Stimulated activated naive CD8-positive, alpha-beta T cell treated with anti-CD3 and anti-CD28 coated beads, Interleukin-15, amount 100 ng/mL, for 72 hours (primary cell): ENCODE results near the gene THUMPD2.
"Not testable (repeated sequence)": the region's sequence is repeated elsewhere in the genome, so short reads cannot be mapped to it uniquely, and the experiment has no call there.

Experiments
- ATAC-seq: fragments of 150-1000 bp; cut with Tn5 transposase; 2 replicates; pipeline ENCODE4 v1.10.0; 2021; ENCODE audit warnings: mild to moderate bottlenecking, moderate library complexity
- DNase-seq, 2 donors: peaks; one replicate each; pipeline ENCODE4 v3.0.0; 2021 to 2022
- H3K27ac Mint-ChIP-seq, 2 donors: one replicate each; pipeline ENCODE4 v1.8.0; 2022; ENCODE audit warnings: mild to moderate bottlenecking in 2 of 2, mixed read lengths in 2 of 2, moderate library complexity in 2 of 2
- H3K27me3 Mint-ChIP-seq: one replicate; pipeline ENCODE4 v1.8.0; 2022; ENCODE audit warnings: mixed read lengths
- H3K4me1 Mint-ChIP-seq: one replicate; pipeline ENCODE4 v1.8.0; 2022; ENCODE audit warnings: mild to moderate bottlenecking, mixed read lengths
- H3K4me3 Mint-ChIP-seq, 2 donors: one replicate each; pipeline ENCODE4 v1.8.0; 2022; ENCODE audit warnings: mild to moderate bottlenecking in 2 of 2, mixed read lengths in 2 of 2, moderate library complexity in 1 of 2
- H3K9me3 Mint-ChIP-seq, 2 donors: one replicate each; pipeline ENCODE4 v1.8.0; 2022; ENCODE audit warnings: mixed read lengths in 2 of 2

The THUMPD2 gene, protein sequence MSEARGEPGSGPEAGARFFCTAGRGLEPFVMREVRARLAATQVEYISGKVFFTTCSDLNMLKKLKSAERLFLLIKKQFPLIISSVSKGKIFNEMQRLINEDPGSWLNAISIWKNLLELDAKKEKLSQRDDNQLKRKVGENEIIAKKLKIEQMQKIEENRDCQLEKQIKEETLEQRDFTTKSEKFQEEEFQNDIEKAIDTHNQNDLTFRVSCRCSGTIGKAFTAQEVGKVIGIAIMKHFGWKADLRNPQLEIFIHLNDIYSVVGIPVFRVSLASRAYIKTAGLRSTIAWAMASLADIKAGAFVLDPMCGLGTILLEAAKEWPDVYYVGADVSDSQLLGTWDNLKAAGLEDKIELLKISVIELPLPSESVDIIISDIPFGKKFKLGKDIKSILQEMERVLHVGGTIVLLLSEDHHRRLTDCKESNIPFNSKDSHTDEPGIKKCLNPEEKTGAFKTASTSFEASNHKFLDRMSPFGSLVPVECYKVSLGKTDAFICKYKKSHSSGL

GRCh38 chr2:39778775-39779340 is at the start of gene THUMPD2:
Gene THUMPD2, minus strand, starts transcription at chr2:39779258. Its CDS starts 19 bp downstream, at chr2:39779239.
- DNase-seq = peak; percentile 66 to 76
- Mint-ChIP-seq H3K27ac (peak within 1 kb of the TSS; percentile 97 to 98), H3K9me3 (no peaks in the 10 kb centered on the region), H3K27me3 (no peaks in the 10 kb centered on the region), H3K4me3 (peak within 1 kb of the TSS; percentile 90 to 92), H3K4me1 (peaks cover 63% of the 10 kb centered on the region)
- ATAC-seq = peak; percentile 88

GRCh38 chr2:39821871-39822270 is 42.8 kb upstream of the THUMPD2 start:
- Mint-ChIP-seq H3K4me3 (no peak overlapping the region), H3K4me1 (no peaks in the 10 kb centered on the region), H3K9me3 (no peaks in the 10 kb centered on the region), H3K27ac (no peak overlapping the region), H3K27me3 (peaks cover 1% of the 10 kb centered on the region)
- no peak for ATAC-seq
- no peak for DNase-seq

DNA sequence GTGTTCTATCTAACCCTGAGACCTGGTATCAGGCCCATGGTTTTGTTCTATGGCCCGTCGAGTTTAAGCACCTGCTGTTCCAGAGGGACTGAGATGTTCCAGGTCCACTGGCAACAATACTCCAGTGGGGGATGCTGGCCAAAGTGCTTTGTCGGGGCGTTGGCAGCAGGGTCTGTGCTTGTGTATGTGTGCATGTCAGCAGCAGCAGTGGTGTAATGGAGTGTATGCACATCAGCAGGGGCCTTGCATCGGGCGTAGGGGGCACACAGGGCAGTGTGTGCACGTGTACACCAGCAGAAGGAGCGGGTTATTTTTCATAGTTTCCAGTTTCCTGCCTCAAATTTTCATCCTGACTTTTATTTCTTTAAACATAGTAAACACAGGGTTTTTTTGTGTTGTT is 37.8 kb upstream of the THUMPD2 start:
- peaks cover 4 to 13% of the 10 kb centered on the region in 2 donors for H3K9me3 Mint-ChIP-seq
- peak overlapping the region in 1 of 2 donors; percentile 13 for H3K27ac Mint-ChIP-seq
- ATAC-seq (no peak), DNase-seq (no peak)
- peaks cover 6% of the 10 kb centered on the region for H3K27me3 Mint-ChIP-seq
- H3K4me3 Mint-ChIP-seq = no peak overlapping the region
- H3K4me1 Mint-ChIP-seq = no peaks in the 10 kb centered on the region

DNA sequence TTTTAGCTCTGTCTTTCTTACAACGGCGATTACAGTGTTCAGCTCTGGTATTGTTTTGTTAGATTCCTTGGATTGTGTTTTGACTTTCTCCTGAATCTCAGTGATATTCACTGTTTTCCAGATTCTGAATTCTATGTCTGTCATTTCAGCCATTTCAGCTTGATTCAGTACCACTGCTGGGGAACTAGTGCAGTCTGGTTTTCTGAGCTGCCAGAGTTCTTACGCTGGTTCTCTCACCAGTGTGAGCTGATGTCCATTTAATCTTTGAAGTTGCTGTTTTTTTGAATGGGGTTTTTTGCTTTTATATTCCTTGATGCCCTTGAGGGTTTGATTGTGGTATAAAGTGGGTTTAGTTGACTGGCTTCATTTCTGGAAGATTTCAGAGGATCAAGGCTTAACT is 37.4 kb upstream of the THUMPD2 start:
- ATAC-seq = no peak
- peaks cover 6% of the 10 kb centered on the region for H3K27me3 Mint-ChIP-seq

DNA sequence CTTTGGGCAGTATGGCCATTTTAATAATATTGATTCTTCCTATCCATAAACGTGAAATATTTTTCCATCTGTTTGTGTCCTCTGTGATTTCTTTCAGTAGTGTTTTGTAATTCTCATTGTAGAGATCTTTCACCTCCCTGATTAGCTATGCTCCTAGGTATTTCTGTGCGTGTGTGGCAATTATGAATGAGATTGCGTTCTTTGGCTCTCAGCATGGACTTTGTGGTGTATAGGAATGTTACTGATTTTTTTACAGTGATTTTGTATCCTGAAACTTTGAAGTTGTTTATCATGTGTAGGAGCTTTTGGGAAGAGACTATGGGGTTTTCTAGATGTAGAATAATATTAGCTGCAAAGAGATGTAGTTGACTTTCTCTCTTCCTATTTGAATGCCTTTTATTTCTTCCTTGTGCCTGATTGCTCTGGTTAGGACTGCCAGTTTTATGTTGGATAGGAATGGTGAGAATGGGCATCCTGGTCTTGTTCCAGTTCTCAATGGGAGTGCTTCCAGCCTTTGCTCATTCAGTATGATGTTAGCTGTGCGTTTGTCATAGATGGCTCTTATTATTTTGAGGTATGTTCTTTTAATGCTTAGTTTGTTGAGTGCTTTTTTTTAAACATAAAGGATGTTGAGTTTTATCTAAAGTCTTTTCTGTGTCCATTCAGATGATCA is 27.0 kb upstream of the THUMPD2 start:
- Mint-ChIP-seq H3K9me3 (peaks cover 29 to 30% of the 10 kb centered on the region in 2 donors), H3K4me1 (no peaks in the 10 kb centered on the region), H3K27ac (no peak overlapping the region), H3K4me3 (no peak overlapping the region), H3K27me3 (no peaks in the 10 kb centered on the region)
- no peak for DNase-seq
- no peak for ATAC-seq

More for the DNA sequence above, 37.4 kb upstream of the THUMPD2 start:
- Mint-ChIP-seq H3K4me1 (no peaks in the 10 kb centered on the region), H3K27ac (peak overlapping the region in 1 of 2 donors; percentile 13), H3K4me3 (no peak overlapping the region), H3K9me3 (peaks cover 5 to 15% of the 10 kb centered on the region in 2 donors)
- DNase-seq = no peak

- H3K4me3 Mint-ChIP-seq = no peak overlapping the region
- ATAC-seq (no peak), DNase-seq (no peak)
- no peak overlapping the region for H3K27ac Mint-ChIP-seq
- H3K9me3 Mint-ChIP-seq = peaks cover 22 to 29% of the 10 kb centered on the region in 2 donors
- no peaks in the 10 kb centered on the region for H3K27me3 Mint-ChIP-seq
- H3K4me1 Mint-ChIP-seq = no peaks in the 10 kb centered on the region
These were observed 24.8 kb upstream of the THUMPD2 start for GRCh38 chr2:39803839-39804238.

DNA sequence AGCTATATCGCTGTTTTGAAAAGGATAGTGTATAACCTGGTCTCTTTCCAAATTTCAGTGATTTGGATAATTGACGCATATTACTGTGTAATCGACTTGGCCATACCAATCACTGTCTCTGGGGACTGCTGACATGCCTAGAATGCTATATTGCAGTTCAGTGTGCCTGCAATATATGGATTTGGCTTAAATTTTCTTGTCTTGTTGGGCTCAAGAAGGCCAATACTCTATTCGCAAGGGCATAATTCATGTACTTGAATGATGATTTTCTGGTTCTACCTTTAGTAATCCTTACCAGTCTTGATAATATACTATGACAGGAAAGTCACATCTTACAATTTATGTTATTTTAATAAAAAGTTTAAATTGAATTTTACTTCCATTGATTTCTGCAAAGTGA is 21.7 kb upstream of the THUMPD2 start:
- peaks cover 14 to 19% of the 10 kb centered on the region in 2 donors for H3K9me3 Mint-ChIP-seq
- no peaks in the 10 kb centered on the region for H3K4me1 Mint-ChIP-seq
- no peaks in the 10 kb centered on the region for H3K27me3 Mint-ChIP-seq
- no peak overlapping the region for H3K27ac Mint-ChIP-seq
- ATAC-seq = no peak
- DNase-seq = no peak
- no peak overlapping the region for H3K4me3 Mint-ChIP-seq

DNA sequence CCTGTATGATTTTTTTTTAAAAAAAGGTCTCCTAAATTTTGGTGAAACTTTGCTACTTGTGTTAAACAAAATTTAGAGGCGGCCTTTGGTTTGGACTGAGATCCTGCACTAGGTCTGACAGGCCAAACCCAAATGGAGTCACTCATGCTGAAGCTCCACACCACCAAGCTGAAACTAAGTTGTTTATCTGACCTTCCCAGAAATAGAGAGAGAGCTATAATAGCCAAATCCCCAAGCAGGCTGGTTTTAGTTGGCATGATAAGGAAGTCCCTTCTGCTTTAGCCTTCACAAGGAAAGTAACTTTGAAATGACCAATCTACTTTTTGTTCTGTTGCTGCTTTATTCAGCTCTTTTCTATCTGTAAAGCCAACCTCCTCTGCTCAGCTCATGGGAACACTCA is 17.1 kb upstream of the THUMPD2 start:
- DNase-seq (no peak), ATAC-seq (no peak)
- Mint-ChIP-seq H3K4me3 (no peak overlapping the region), H3K27ac (peak overlapping the region in 1 of 2 donors; percentile 21), H3K27me3 (no peaks in the 10 kb centered on the region), H3K9me3 (peaks cover 6% of the 10 kb centered on the region in 2 donors), H3K4me1 (no peaks in the 10 kb centered on the region)

DNA sequence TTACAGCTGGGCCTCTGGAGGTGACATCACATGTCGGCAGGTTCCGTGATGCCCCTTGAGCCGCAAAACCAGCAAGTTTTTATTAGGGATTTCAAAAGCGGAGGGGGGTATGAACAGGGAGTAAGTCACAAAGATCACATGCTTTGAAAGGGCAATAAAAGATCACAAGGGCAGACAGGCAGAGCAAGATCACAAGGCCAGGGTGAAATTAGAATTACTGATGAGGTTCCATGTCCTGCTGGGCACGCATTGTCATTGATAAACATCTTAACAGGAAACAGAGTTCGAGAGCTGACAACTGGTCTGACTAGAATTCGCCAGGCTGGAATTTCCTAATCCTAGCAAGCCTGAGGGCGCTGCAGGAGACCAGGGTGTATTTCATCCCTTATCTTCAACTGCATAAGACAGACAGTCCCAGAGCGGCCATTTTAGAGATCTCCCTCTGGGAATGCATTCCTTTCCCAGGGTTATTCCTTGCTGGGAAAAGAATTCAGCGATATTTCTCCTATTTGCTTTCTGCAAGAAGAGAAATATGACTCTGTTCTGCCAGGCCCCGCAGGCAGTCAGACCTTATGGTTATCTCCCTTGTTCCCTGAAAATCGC is 11.3 kb upstream of the THUMPD2 start:
- H3K27ac Mint-ChIP-seq, H3K27me3 Mint-ChIP-seq, ATAC-seq, H3K4me3 Mint-ChIP-seq, DNase-seq, H3K4me1 Mint-ChIP-seq: not testable (repeated sequence)
- H3K9me3 Mint-ChIP-seq = peaks cover 18 to 19% of the 10 kb centered on the region in 2 donors

DNA sequence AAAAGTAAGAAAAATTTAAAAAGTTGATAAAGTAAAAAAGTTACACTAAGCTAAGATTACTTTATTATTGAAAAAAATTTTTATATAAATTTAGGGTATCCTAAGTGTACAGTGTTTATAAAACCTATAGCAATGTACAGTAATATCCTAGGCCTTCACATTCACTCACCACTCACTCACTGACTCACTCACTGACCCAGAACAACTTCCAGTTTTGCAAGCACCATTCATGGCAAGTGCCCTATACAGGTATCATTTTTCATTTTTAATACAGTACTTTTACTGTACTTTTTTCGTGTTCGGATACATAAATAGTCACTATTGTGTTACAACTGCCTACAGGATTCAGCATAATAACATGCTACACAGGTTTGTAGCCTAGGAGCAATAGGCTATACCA is 8.9 kb upstream of the THUMPD2 start:
- Mint-ChIP-seq H3K4me1 (peaks cover 1% of the 10 kb centered on the region), H3K4me3 (no peak overlapping the region), H3K9me3 (peaks cover 18 to 19% of the 10 kb centered on the region in 2 donors), H3K27me3 (peaks cover 10% of the 10 kb centered on the region), H3K27ac (no peak overlapping the region)
- ATAC-seq = no peak
- no peak for DNase-seq

GRCh38 chr2:39786761-39787522 is 7.9 kb upstream of the THUMPD2 start:
- no peak overlapping the region for H3K27ac Mint-ChIP-seq
- H3K4me3 Mint-ChIP-seq = no peak overlapping the region
- peaks cover 18 to 19% of the 10 kb centered on the region in 2 donors for H3K9me3 Mint-ChIP-seq
- ATAC-seq = no peak
- no peak for DNase-seq
- H3K27me3 Mint-ChIP-seq = peaks cover 10% of the 10 kb centered on the region
- H3K4me1 Mint-ChIP-seq = peaks cover 9% of the 10 kb centered on the region

DNA sequence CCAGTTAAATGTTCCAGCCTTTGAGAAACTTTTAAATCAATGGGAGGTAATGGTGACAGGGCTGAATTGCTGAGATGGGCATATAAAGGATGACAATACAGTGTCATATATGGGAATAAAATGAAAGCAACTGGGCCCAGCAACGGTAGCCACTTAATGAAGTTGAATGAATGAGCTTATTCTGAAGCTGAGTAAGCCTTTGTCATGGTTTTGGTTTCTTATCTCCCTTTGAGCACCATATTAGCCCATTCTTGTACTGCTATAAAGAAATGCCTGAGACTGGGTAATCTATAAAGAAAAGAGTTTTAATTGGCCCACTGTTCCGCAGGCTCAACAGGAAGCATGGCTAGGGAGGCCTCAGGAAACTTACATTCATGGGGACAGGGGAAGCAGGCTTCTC is 3.5 kb upstream of the THUMPD2 start:
- H3K27me3 Mint-ChIP-seq = peaks cover 10% of the 10 kb centered on the region
- peaks cover 42% of the 10 kb centered on the region for H3K4me1 Mint-ChIP-seq
- DNase-seq = no peak
- ATAC-seq = no peak
- H3K4me3 Mint-ChIP-seq = no peak overlapping the region
- H3K9me3 Mint-ChIP-seq = no peaks in the 10 kb centered on the region
- H3K27ac Mint-ChIP-seq = no peak overlapping the region

- H3K4me1 Mint-ChIP-seq = peaks cover 50% of the 10 kb centered on the region
These were observed 2.6 kb upstream of the THUMPD2 start for GRCh38 chr2:39781697-39782096.

GRCh38 chr2:39780825-39781600 is 2.0 kb upstream of the THUMPD2 start:
- Mint-ChIP-seq H3K4me3 (peak overlapping the region; percentile 17 to 66), H3K27ac (peak overlapping the region in 1 of 2 donors; percentile 24), H3K4me1 (peaks cover 54% of the 10 kb centered on the region), H3K9me3 (no peaks in the 10 kb centered on the region), H3K27me3 (peaks cover 8% of the 10 kb centered on the region)
- peak; percentile 46 for ATAC-seq
- peak in 1 of 2 donors; percentile 27 for DNase-seq

More at GRCh38 chr2:39781697-39782096, 2.6 kb upstream of the THUMPD2 start:
- no peak for ATAC-seq
- peaks cover 10% of the 10 kb centered on the region for H3K27me3 Mint-ChIP-seq
- no peak overlapping the region for H3K4me3 Mint-ChIP-seq
- DNase-seq = no peak
- H3K9me3 Mint-ChIP-seq = no peaks in the 10 kb centered on the region
- H3K27ac Mint-ChIP-seq = no peak overlapping the region
